ENCODE results near the gene TRDN. TPM values are rescaled to one million over a fixed set of nuclear protein-coding genes. Genes with fewer than 3 reads are reported as not detected.
"Not testable (repeated sequence)": the region's sequence is repeated elsewhere in the genome, so short reads cannot be mapped to it uniquely, and the experiment has no call there.

The TRDN gene
- total and polyA plus RNA-seq, 4 donors = 0.03 to 0.33 (median 0.23) TPM; not detected in 1

- H3K4me1 ChIP-seq (ENCODE audit: control insufficient read depth in 1 of 2, insufficient read depth in 2 of 2, low read length in 2 of 2) = no peaks in the 10 kb centered on the region
- H3K27ac ChIP-seq (ENCODE audit: low read depth in 1 of 2, low read length in 2 of 2) = no peak overlapping the region
- intact Hi-C loops (cut with DNase I) = loop anchor here (5.0 kb wide), 1 partner anchor 585 kb away; no protein-coding TSS in a partner anchor
- DNase-seq = no peak
- H3K9me3 ChIP-seq (ENCODE audit: control insufficient read depth, low read length) = no peaks in the 10 kb centered on the region
- WGBS, 2 donors = 0 to 4% methylated on average over 2 of the region's 2 CpGs
- ATAC-seq (ENCODE audit: low FRiP score) = no peak
- H3K27me3 ChIP-seq (ENCODE audit: control insufficient read depth in 1 of 2, insufficient read depth in 2 of 2, low read length in 1 of 2) = no peaks in the 10 kb centered on the region
- H3K36me3 ChIP-seq (ENCODE audit: control insufficient read depth in 1 of 2, insufficient read depth in 2 of 2, low read length in 1 of 2) = no peaks in the 10 kb centered on the region
- H3K4me3 ChIP-seq (ENCODE audit: low read length in 2 of 2) = no peak overlapping the region
Measured at GRCh38 chr6:123316733-123317323, 319.9 kb downstream of the TRDN start.

- H3K4me3 ChIP-seq (ENCODE audit: low read length in 2 of 2); H3K27ac ChIP-seq (ENCODE audit: low read depth in 1 of 2, low read length in 2 of 2); intact Hi-C loops (cut with DNase I); H3K36me3 ChIP-seq (ENCODE audit: control insufficient read depth in 1 of 2, insufficient read depth in 2 of 2, low read length in 1 of 2); H3K4me1 ChIP-seq (ENCODE audit: control insufficient read depth in 1 of 2, insufficient read depth in 2 of 2, low read length in 2 of 2); ATAC-seq (ENCODE audit: low FRiP score); H3K27me3 ChIP-seq (ENCODE audit: control insufficient read depth in 1 of 2, insufficient read depth in 2 of 2, low read length in 1 of 2); DNase-seq; H3K9me3 ChIP-seq (ENCODE audit: control insufficient read depth, low read length): not testable (repeated sequence)
- 95 to 97% methylated on average over 2 of the region's 2 CpGs for WGBS, 2 donors
Measured at GRCh38 chr6:123314459-123314858, 322.3 kb downstream of the TRDN start.

- no peaks in the 10 kb centered on the region for H3K4me1 ChIP-seq (ENCODE audit: control insufficient read depth in 1 of 2, insufficient read depth in 2 of 2, low read length in 2 of 2)
- no peaks in the 10 kb centered on the region for H3K36me3 ChIP-seq (ENCODE audit: control insufficient read depth in 1 of 2, insufficient read depth in 2 of 2, low read length in 1 of 2)
- H3K9me3 ChIP-seq (ENCODE audit: control insufficient read depth, low read length) = no peaks in the 10 kb centered on the region
- WGBS, 2 donors = 70 to 78% methylated on average over 1 of the region's 1 CpG
- DNase-seq (no peak), ATAC-seq (ENCODE audit: low FRiP score) (no peak)
- intact Hi-C loops (cut with DNase I) = no loop called here
- no peak overlapping the region for H3K27ac ChIP-seq (ENCODE audit: low read depth in 1 of 2, low read length in 2 of 2)
- H3K27me3 ChIP-seq (ENCODE audit: control insufficient read depth in 1 of 2, insufficient read depth in 2 of 2, low read length in 1 of 2) = no peaks in the 10 kb centered on the region
- H3K4me3 ChIP-seq (ENCODE audit: low read length in 2 of 2) = no peak overlapping the region
Measured at GRCh38 chr6:123309130-123309529, 327.6 kb downstream of the TRDN start.

- no peak for DNase-seq
- intact Hi-C loops (cut with DNase I) = no loop called here
- Histone ChIP-seq H3K27ac (ENCODE audit: low read depth in 1 of 2, low read length in 2 of 2) (no peak overlapping the region), H3K27me3 (ENCODE audit: control insufficient read depth in 1 of 2, insufficient read depth in 2 of 2, low read length in 1 of 2) (no peaks in the 10 kb centered on the region), H3K9me3 (ENCODE audit: control insufficient read depth, low read length) (no peaks in the 10 kb centered on the region), H3K4me3 (ENCODE audit: low read length in 2 of 2) (no peak overlapping the region), H3K4me1 (ENCODE audit: control insufficient read depth in 1 of 2, insufficient read depth in 2 of 2, low read length in 2 of 2) (no peaks in the 10 kb centered on the region), H3K36me3 (ENCODE audit: control insufficient read depth in 1 of 2, insufficient read depth in 2 of 2, low read length in 1 of 2) (no peaks in the 10 kb centered on the region)
- no peak for ATAC-seq (ENCODE audit: low FRiP score)
- 1 to 5% methylated on average over 2 of the region's 2 CpGs for WGBS, 2 donors
Measured at GRCh38 chr6:123306334-123306733, 330.4 kb downstream of the TRDN start.

- Histone ChIP-seq H3K27me3 (ENCODE audit: control insufficient read depth in 1 of 2, insufficient read depth in 2 of 2, low read length in 1 of 2) (peaks cover 0 to 2% of the 10 kb centered on the region in 2 donors), H3K4me3 (ENCODE audit: low read length in 2 of 2) (no peak overlapping the region), H3K9me3 (ENCODE audit: control insufficient read depth, low read length) (no peaks in the 10 kb centered on the region), H3K4me1 (ENCODE audit: control insufficient read depth in 1 of 2, insufficient read depth in 2 of 2, low read length in 2 of 2) (no peaks in the 10 kb centered on the region), H3K27ac (ENCODE audit: low read depth in 1 of 2, low read length in 2 of 2) (no peak overlapping the region), H3K36me3 (ENCODE audit: control insufficient read depth in 1 of 2, insufficient read depth in 2 of 2, low read length in 1 of 2) (no peaks in the 10 kb centered on the region)
- no peak for DNase-seq
- WGBS, 2 donors = 90 to 91% methylated on average over 8 of the region's 8 CpGs
- no peak for ATAC-seq (ENCODE audit: low FRiP score)
- intact Hi-C loops (cut with DNase I) = no loop called here
Measured at GRCh38 chr6:123295672-123296071, 341.1 kb downstream of the TRDN start.

GRCh38 chr6:123295181-123295580 is 341.6 kb downstream of the TRDN start:
- H3K4me1 ChIP-seq (ENCODE audit: control insufficient read depth in 1 of 2, insufficient read depth in 2 of 2, low read length in 2 of 2) = no peaks in the 10 kb centered on the region
- ATAC-seq (ENCODE audit: low FRiP score) (no peak), DNase-seq (no peak)
- intact Hi-C loops (cut with DNase I) = no loop called here
- 89 to 98% methylated on average over 1 of the region's 1 CpG for WGBS, 2 donors
- H3K4me3 ChIP-seq (ENCODE audit: low read length in 2 of 2) = no peak overlapping the region
- no peaks in the 10 kb centered on the region for H3K36me3 ChIP-seq (ENCODE audit: control insufficient read depth in 1 of 2, insufficient read depth in 2 of 2, low read length in 1 of 2)
- peaks cover 0 to 2% of the 10 kb centered on the region in 2 donors for H3K27me3 ChIP-seq (ENCODE audit: control insufficient read depth in 1 of 2, insufficient read depth in 2 of 2, low read length in 1 of 2)
- no peaks in the 10 kb centered on the region for H3K9me3 ChIP-seq (ENCODE audit: control insufficient read depth, low read length)
- no peak overlapping the region for H3K27ac ChIP-seq (ENCODE audit: low read depth in 1 of 2, low read length in 2 of 2)

GRCh38 chr6:123288649-123289048 is 348.1 kb downstream of the TRDN start:
- H3K4me3 ChIP-seq (ENCODE audit: low read length in 2 of 2) = no peak overlapping the region
- DNase-seq = no peak
- WGBS, 2 donors = 44 to 54% methylated on average over 1 of the region's 1 CpG
- H3K9me3 ChIP-seq (ENCODE audit: control insufficient read depth, low read length) = no peaks in the 10 kb centered on the region
- H3K36me3 ChIP-seq (ENCODE audit: control insufficient read depth in 1 of 2, insufficient read depth in 2 of 2, low read length in 1 of 2) = no peaks in the 10 kb centered on the region
- intact Hi-C loops (cut with DNase I) = no loop called here
- H3K27me3 ChIP-seq (ENCODE audit: control insufficient read depth in 1 of 2, insufficient read depth in 2 of 2, low read length in 1 of 2) = no peaks in the 10 kb centered on the region
- H3K4me1 ChIP-seq (ENCODE audit: control insufficient read depth in 1 of 2, insufficient read depth in 2 of 2, low read length in 2 of 2) = no peaks in the 10 kb centered on the region
- H3K27ac ChIP-seq (ENCODE audit: low read depth in 1 of 2, low read length in 2 of 2) = no peak overlapping the region
- no peak for ATAC-seq (ENCODE audit: low FRiP score)

GRCh38 chr6:123276546-123276980 is 360.2 kb downstream of the TRDN start:
- Histone ChIP-seq H3K36me3 (ENCODE audit: control insufficient read depth in 1 of 2, insufficient read depth in 2 of 2, low read length in 1 of 2) (no peaks in the 10 kb centered on the region), H3K9me3 (ENCODE audit: control insufficient read depth, low read length) (peaks cover 1% of the 10 kb centered on the region), H3K4me3 (ENCODE audit: low read length in 2 of 2) (no peak overlapping the region), H3K27me3 (ENCODE audit: control insufficient read depth in 1 of 2, insufficient read depth in 2 of 2, low read length in 1 of 2) (no peaks in the 10 kb centered on the region), H3K27ac (ENCODE audit: low read depth in 1 of 2, low read length in 2 of 2) (no peak overlapping the region), H3K4me1 (ENCODE audit: control insufficient read depth in 1 of 2, insufficient read depth in 2 of 2, low read length in 2 of 2) (no peaks in the 10 kb centered on the region)
- WGBS, 2 donors = 43 to 44% methylated on average over 3 of the region's 3 CpGs
- no peak for ATAC-seq (ENCODE audit: low FRiP score)
- no peak for DNase-seq
- intact Hi-C loops (cut with DNase I) = no loop called here

- Histone ChIP-seq H3K36me3 (ENCODE audit: control insufficient read depth in 1 of 2, insufficient read depth in 2 of 2, low read length in 1 of 2) (no peaks in the 10 kb centered on the region), H3K4me3 (ENCODE audit: low read length in 2 of 2) (no peak overlapping the region), H3K27me3 (ENCODE audit: control insufficient read depth in 1 of 2, insufficient read depth in 2 of 2, low read length in 1 of 2) (no peaks in the 10 kb centered on the region), H3K4me1 (ENCODE audit: control insufficient read depth in 1 of 2, insufficient read depth in 2 of 2, low read length in 2 of 2) (no peaks in the 10 kb centered on the region), H3K27ac (ENCODE audit: low read depth in 1 of 2, low read length in 2 of 2) (no peak overlapping the region), H3K9me3 (ENCODE audit: control insufficient read depth, low read length) (no peaks in the 10 kb centered on the region)
- ATAC-seq (ENCODE audit: low FRiP score) = no peak
- DNase-seq = no peak
- intact Hi-C loops (cut with DNase I) = no loop called here
- 80 to 82% methylated on average over 5 of the region's 5 CpGs for WGBS, 2 donors
Measured at GRCh38 chr6:123263981-123264380, 372.8 kb downstream of the TRDN start.

All from aorta (tissue), 5 donors.